ENCODE data around the gene CGA.

CGA gene

DNA sequence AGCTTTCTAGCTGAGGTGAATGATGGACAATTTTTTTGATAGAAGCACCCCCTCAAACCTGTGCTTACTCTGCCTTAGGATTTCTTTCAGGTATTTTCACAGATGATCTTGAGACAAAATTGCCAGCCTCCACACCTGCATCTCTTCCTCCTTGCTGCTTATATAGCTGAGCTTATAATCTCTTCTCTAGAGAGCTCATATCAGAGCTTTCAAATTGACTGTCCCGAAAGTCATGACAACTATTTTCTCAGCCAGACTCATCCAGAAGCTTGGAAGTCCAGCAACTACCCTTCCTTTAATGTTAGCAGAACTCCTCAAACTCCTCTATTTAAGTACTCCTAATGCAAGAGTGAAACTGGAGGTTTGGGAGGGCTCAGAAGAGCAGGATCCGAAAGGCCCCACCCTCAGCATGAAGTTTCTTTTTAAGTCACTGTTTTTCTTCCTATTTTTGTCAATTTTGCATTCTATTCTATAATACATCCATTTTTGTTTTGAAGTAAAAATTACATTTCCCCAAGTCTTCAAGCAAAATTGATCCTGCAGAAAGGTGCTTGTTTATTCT is 12.7 kb downstream of the CGA start:
- DNase-seq, result no peak

DNA sequence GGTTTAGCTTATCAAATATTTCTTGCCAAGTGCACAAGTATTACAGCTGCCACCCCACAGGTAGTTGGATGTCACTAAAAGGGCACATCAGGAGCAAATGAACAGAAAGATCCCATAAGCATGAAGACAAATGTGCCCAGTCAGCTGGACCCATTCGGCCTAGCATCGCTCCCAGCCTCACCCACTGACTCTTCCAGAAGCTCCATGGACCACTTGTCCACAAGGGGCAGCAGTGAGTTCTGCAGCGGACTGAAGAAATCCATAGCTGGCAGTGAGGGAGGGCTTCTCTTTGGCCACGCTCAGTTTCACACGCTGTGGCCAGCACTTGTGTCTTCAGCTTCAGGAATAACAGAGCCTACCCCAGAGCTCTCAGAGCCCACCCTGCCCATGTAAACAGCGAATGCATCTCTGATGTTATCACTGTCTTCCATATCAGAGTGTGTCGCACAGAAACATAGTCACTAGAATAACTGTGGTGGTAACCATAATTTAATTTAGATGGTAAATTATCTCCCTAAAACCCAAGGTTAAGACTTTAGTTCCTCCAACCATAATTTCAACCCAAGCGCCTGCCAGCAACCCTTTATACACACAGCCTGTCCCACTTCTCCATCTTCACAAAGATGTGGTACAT is 15.8 kb downstream of the CGA start:
- DNase-seq, result peak; percentile 48

DNA sequence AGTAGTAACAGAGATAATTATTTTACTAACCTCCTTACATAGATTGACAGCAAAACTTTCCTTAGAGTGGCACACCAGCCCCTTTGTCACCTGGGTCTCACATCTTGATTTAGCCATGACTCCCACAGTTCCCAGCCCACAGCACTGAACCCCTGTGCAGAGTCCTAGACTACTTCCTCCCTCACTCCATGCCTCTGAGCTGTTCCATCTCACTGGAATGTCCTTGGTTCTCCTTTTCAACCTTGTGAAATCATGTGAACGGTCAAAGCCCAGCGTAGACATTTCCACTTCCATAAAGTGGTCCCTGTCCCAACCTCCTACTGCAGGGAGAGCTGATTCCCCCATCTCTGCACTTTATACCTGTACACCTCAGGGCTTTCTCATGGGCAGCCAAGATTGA is 19.7 kb downstream of the CGA start:
- no peak for DNase-seq

DNA sequence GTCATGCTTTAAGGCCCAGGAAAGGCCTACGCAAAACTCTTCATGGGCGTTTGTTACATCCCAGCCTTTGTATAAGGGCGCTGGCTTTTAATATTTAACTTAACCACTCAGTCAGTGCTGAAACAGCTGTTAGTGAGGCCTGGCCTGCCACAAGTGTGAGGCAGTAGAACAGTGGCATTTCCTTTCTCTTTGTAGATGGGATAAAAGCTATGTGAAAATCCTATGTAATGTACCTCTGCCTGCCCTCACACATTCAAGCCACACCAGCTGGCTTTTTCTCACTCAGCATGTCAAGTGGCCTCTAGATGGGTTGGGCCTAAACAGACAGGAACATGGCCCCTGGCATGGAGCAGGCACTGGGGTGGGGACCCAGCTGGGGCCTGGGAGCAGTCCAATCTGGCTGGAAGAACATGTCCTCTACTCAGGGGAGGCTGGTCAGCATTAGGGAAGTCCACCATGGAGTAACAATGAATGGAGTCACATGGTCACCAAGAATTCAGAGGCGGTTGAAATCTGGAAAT is 20.7 kb downstream of the CGA start:
- DNase-seq, result no peak

DNA sequence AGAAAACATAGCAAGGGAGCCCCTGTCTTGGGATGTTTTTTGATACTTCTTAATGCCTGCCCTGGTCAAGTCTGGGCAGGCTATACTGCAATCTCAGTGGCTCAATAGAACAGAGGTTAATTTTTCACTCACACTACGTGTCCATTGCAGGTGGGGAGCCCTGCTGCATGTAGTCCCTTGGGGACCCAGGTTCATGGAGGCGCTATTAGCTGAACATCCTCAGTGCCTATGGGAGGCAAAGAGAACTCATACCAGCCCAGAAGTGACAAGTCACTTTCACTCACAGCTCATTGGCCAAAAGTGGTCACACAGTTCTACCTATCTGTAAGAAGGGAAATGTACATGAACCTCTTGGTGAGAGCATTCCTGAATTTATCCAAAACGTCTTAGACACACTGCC is 23.2 kb downstream of the CGA start:
- DNase-seq, result no peak

DNA sequence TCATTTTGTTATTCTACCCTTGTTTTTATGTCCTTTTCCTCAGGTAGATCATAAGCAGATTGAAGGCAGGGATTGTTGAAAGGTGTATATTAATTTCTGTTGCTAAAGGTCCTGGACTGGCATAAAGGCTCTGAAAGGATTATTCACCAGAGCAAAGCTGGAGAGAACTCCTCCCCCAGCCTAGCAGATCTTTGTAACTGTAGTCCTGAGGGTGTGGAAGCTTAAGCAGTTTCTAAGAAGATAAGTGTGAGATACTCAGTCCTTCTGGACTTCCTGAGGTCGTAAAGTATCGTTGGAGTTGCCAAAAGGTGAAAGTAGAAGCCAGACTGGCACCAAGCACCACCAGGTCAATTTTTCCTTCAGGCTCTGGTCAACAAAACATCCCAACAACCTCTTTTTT is 24.2 kb downstream of the CGA start:
- DNase-seq, result no peak

DNA sequence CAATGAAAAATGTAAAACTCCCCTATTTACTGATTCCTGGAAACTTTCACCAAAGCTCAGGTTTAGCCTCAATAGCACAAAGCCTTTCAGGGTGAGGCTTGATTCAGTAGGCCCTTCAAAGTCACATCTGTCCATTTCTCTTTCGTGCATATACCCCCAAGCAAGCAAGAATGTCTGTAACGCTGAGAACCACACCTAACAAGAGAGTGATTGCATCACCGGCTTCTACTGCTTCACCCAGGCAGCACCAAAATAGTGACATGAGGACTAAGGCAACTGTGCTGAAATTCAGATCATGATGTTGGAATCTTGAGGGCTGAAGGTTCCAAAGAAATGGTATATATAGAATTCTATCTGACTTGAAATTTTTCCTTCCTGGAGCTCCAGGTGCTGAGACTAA is 26.1 kb downstream of the CGA start:
- DNase-seq, result no peak

DNA sequence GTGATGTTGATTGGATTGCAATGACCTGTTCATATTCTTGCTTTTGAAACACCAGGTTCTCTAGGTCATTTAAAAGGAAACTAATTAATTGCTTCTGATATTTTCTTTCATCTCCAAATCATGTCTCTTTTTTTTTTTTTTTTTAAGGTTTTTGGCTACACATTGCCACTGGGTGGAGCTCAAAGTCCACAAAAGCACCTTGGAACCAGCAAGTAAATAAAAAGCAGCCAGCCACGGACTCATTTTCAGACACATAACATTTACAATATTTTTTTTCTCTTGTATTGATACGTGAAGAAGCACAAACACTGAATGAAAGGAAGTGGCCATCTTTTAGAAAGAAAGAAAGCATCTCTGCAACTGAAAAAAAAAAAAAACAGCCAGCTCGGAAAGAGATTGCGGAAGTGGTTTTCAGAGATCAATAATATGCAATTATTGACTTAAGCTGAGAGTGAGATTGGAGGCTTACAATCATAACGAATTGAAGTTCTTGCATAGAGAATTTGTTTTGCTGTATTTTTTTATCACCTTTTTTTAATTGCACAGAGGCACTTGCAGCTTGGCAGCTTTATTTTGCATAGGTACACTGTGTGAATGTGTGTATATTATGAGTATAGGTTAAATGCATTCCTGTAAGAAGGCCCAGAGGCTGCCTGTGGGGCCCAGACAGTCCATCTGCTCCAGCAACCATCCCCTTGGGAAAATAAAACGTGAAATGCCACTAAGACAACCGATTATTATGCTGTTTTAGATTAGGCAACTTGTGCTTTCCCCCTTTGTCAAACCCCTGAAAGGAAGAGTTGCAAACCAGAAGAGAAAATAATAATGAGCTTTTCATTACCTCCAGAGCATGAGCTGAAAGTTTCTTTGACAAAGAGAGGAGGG is 28.2 kb downstream of the CGA start:
- peak; percentile 41 for DNase-seq

DNA sequence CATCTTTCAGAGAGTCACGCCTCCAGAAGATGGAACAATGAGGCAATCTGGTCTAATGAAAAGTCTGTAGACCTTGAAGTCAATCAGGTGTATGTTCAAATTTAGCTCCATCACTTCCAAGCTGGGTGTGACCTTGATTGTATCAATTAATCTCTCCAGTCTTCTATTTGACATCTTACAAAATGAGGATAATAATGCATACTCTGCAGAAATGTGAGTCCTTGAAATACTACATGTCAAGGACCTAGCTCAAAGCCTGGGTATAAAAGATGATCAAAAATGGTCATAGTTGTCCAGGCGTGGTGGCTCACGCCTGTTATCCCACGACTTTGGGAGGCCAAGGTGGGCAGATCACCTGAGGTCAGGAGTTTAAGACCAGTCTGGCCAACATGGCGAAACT is 29.8 kb downstream of the CGA start:
- DNase-seq, result no peak

DNA sequence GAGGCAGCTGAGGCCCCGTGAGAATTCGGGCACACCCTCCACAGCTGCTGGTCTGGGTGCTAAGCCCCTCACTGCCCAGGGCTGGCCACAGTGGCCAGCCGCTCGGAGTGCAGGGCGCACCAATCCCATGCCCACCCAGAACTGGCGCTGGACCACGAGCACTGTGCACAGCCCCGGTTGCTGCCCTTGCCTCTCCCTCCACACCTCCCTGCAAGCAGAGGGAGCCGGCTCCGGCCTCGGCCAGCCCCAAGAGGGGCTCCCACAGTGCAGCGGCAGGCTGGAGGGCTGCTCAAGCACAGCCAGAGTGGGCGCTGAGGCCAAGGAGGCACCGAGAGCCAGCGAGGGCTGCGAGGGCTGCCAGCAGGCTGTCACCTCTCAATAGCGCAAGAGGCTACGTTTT is 35.0 kb downstream of the CGA start:
- DNase-seq, result no peak

DNA sequence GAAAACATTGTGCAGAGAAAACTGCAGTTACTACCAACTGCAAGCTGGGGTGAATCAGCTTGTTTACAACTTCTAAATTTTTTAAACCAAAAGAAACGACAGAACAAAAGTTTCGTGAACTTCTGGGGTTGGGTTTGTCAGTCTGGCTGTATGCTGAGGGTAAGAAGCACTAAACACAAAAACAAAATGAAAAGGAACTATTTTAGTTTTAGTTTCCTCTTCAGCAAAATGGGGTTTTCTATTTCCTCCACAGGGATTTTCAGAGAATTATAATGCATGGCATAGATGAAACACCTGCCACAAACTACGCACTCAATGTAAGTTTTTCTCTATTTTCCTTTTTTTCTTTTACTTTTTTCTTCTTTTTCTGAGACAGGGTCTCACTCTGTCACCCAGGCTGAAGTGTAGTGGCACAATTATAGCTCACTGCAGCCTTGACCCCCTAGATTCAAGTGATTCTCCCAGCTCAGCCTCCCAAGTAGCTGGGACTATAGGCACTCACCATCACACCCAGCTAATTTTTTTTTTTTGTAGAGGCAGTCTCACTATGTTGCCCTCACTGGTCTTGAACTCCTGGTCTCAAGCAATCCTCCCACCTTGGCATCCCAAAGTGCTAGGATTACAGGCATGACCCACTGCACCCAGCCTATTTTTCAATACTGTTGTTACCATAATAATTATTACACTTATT is 40.6 kb downstream of the CGA start:
- DNase-seq, result no peak

DNA sequence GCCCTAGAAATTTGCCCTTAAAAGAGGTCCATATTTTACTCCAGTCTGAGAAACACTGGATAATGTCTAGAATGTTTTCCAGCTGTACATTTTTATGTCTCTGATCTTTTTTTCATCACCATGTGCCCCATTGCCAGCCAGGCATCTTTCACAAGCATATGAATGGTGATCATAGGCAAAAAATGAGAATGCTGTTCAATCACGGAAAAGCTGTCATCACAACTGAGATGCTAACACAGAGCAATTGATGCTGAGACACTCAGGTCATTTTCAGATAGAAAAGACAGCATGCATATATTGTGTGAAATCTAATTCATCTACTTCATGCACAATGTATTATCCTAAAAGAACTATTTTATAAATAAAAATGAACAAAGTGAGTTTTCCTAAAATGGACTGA is 41.6 kb downstream of the CGA start:
- no peak for DNase-seq

DNA sequence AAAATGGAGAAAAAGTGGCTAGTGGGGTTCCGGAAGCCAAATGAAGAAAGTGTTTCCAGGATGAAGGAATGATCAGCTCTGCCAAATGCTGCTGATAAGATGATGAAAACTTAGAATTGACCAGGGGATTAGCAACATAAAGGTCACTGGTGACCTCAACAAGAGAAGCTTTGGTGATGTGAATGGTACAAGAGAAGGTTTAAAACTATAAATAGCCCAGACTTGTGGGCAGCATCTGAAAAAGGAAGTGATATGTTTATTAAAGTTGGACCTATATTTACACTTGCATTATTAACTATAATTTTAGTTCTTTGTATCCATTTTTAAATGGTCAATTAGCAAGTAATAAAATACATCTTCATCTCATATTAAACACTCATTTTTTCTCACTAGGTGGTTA is 45.1 kb downstream of the CGA start:
- DNase-seq, result no peak

DNA sequence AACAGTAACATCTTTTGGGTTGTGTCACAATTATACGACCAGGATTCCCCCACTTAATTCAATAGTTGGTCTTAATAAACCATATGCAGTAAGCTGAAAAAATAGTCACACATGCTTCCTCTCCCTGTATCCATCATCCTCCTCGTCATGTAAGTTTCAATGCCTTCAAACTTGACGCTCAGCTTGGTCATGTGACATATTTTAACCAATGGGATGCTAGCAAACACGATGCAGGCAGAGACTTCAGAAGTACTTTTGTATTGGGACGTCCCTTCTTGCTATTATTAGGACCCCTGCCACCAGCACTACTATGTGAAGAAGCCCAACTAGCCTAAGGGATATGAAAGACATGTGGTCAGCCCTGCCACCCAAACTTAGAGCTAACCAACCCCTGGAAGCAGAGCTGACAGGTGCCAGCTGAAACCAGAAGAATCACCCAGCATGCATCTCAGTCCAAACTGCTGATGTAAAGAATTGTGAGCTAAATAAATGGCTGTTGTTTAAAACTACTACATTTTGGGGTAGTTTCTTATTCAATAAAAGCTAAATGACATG is 49.3 kb downstream of the CGA start:
- DNase-seq, result no peak

DNA sequence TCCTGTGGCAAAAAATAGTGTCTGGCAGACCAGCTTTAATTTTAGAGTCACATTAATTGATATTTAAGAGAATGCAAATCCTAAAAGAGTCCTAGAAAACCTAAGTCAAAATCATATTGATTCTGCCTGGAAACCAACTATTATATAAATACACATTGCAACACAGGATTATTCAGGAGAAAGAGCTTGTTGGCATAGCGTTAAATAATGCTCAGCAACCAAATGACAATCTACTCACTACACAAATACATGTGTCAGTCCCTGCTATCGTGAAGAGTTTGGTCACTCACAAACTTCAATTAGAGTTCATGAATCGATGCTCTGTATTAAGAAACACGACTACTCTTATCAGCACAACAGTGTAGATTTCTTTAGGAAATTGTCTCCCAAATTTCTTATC is 54.2 kb downstream of the CGA start:
- DNase-seq, result no peak

Measured in CD4-positive, alpha-beta T cell treated with Interleukin-12 subunit alpha and Interleukin-12 subunit beta, for 1 hour (primary cell).